Subcutaneous adipose tissue (tissue), 4 donors: ENCODE measurements around the gene USP31. TPM values are rescaled to one million over a fixed set of nuclear protein-coding genes. Genes with fewer than 3 reads are reported as not detected.

ENCODE experiments used
- CTCF ChIP-seq: fragments of 450-650 bp; IDR thresholded peaks from one replicate; pipeline ENCODE4 v1.5.1; 2016; ENCODE audit warnings: low read depth, mild to moderate bottlenecking, control low read depth, antibody characterized with exemption, moderate library complexity
- total RNA-seq, 4 donors: library from RNA; depleted of rRNA; stranded (reverse); fragments of >200 nt; gene quantifications; one replicate each; pipeline ENCODE4 v1.1.0, GENCODE V29; 2016

USP31 gene
- total RNA-seq, 4 donors from 2014 or later = 6.3 to 18.6 (median 13.2) TPM

DNA sequence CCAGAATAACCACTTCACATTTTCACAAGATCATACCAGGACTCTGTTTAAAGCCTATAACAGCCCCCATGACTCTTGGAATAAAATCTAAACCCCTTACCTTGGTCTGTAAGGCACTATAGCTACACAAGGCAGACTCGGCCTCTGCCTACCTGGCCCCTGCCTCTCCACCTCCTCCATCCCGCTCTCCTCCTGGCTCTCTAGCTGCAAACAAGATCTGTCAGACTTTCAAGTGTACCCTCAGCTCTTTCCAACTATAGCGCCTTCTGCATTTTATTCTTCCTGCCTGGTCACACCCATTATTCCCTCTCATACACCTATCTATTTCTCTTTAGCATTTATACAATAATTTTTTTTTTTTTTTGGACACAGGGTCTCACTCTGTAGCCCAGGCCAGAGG, 8.2 kb downstream of the USP31 start:
- no peak for TF ChIP-seq CTCF

DNA sequence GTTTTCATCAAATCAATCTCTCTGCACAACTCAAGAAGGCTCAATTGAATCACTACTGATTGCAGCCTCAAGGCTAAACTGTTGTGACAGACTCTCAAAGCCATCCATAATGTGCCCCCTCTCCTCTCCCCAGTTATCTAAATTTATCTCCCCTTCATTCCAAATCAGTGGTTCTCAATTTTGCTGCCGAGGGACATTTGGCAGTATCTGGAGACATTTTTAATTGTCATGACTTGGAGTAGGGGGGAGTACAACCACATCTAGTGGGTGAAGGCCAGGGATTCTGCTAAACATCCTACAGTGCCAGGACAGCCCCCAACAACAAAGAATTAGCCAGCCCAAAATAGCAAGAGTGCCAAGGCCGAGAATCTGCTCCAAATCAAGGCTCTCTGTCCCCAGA, 9.1 kb downstream of the USP31 start:
- TF ChIP-seq CTCF = no peak

DNA sequence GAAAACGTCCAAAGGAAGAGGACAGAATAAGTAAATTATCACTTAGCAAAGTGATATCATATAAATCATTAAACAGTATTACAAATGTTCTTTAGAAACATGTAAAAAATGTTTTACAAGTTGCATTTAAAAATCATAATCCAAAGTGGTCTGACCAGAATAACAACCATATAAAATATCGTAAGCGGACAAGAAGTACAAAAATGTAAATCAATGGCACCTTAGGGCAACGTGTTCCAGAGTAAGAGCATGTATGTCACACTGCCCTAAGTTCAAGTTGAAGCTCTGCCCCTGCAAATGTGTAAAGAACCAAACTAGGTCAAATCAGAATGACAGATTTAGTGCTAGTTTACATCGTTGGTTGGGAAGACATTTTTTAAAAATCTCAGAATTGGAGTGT, 11.4 kb downstream of the USP31 start:
- TF ChIP-seq CTCF = no peak

- no peak for TF ChIP-seq CTCF
Measured at GRCh38 chr16:23137256-23137655, 12.0 kb downstream of the USP31 start.

GRCh38 chr16:23134274-23134673, 15.0 kb downstream of the USP31 start:
- TF ChIP-seq CTCF = no peak

DNA sequence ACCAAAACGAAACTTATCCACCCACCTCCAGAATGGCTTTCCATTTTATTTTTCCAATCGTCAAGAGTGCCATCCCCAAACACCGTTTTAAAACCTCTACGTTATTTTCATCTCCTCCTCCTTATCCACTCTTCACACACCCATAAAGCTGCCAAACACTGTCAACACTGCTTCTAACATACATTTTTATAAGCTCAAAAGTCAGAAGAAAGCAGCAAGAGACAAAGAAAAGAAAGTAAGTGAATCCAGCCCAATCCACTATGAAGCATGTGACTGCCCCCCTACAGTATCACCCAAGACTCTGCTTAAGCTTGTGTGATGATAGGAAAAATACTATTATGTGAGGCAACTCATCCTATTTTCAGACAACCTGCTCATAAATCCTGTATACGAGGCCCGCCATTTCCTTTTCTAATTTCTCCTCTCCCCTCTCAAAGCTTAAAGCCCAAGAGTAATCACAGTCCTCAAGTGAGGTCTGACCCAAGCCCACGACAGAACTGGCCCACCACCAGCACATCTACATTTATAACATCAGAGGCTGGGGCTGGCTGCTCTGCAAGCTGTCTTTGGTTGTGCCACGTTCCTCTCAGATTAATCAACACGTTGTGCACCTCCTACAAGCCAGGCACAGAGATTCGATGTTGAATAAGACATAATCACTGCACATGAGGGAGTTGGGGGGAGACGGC, 16.3 kb downstream of the USP31 start:
- no peak for TF ChIP-seq CTCF

- no peak for TF ChIP-seq CTCF
Measured at GRCh38 chr16:23131931-23132621, 17.2 kb downstream of the USP31 start.
